PC-9 (cell line): ENCODE data around the gene RASGEF1B. TPM values are rescaled to one million over a fixed set of nuclear protein-coding genes. Genes with fewer than 3 reads are reported as not detected.

Experiments used
- BruUV-seq: library from RNA; stranded (reverse); fragments of 400-500 nt; replicated peaks from 2 replicates; lab custom pipeline; 2021; lab: Mats Ljungman, UMichigan
- CTCF ChIA-PET: fragments of 300-600 bp; sonication (Branson Sonifier 250); formaldehyde crosslinking; loops from one replicate; lab custom pipeline; 2022; ENCODE audit warnings: antibody characterized with exemption; lab: Charles Lee
- POLR2A ChIA-PET: fragments of 300-600 bp; sonication (Branson Sonifier 250); formaldehyde crosslinking; loops from one replicate; lab custom pipeline; 2022; ENCODE audit warnings: antibody characterized with exemption; ENCODE audit not compliant: unreplicated experiment; lab: Charles Lee
- DNase-seq, 2 experiments: peaks; one replicate each; pipeline versions ENCODE4 v3.0.0 to v3.0.0-alpha.2; 2015 to 2022; ENCODE audit warnings: mixed read lengths in 1 of 2
- H2AFZ ChIP-seq: fragments of 200-600 bp; sonication (generic); 2 replicates; pipeline ENCODE4 v1.8.1; 2017; ENCODE audit warnings: antibody characterized with exemption
- H3F3A ChIP-seq: fragments of 200-600 bp; sonication (generic); 2 replicates; pipeline ENCODE4 v1.8.1; 2017; ENCODE audit warnings: antibody characterized with exemption, mild to moderate bottlenecking, low read depth; ENCODE audit not compliant: insufficient read depth
- H3K27ac ChIP-seq: fragments of 200-600 bp; sonication (generic); 2 replicates; pipeline ENCODE4 v1.6.1; 2016; ENCODE audit warnings: mixed run types
- H3K27me3 ChIP-seq: fragments of 200-600 bp; sonication (generic); 2 replicates; pipeline ENCODE4 v1.6.1; 2016; ENCODE audit warnings: low read depth, mixed run types; ENCODE audit not compliant: insufficient read depth
- H3K36me3 ChIP-seq: fragments of 200-600 bp; sonication (generic); 2 replicates; pipeline ENCODE4 v1.6.1; 2016; ENCODE audit warnings: low read depth, mixed run types
- H3K4me1 ChIP-seq: fragments of 200-600 bp; sonication (generic); replicated peaks from 2 replicates; pipeline ENCODE4 v1.6.1; 2016; ENCODE audit warnings: mixed run types; ENCODE audit not compliant: insufficient read depth
- H3K4me2 ChIP-seq: fragments of 200-600 bp; sonication (generic); 2 replicates; pipeline ENCODE4 v1.6.1; 2017; ENCODE audit warnings: mixed run types
- H3K4me3 ChIP-seq: fragments of 200-600 bp; sonication (generic); 2 replicates; pipeline ENCODE4 v1.6.1; 2016; ENCODE audit warnings: mixed run types
- H3K79me2 ChIP-seq: fragments of 200-600 bp; sonication (generic); 2 replicates; pipeline ENCODE4 v1.6.1; 2017; ENCODE audit warnings: low read depth, mixed run types
- H3K9me2 ChIP-seq: fragments of 200-600 bp; sonication (generic); 2 replicates; pipeline ENCODE4 v1.8.1; 2017; ENCODE audit warnings: mild to moderate bottlenecking; ENCODE audit not compliant: insufficient read depth
- H3K9me3 ChIP-seq: fragments of 200-600 bp; sonication (generic); 2 replicates; pipeline ENCODE4 v1.8.1; 2016; ENCODE audit warnings: low read depth; ENCODE audit not compliant: insufficient read depth
- H4K20me1 ChIP-seq: fragments of 200-600 bp; sonication (generic); 2 replicates; pipeline ENCODE4 v1.8.1; 2017; ENCODE audit not compliant: insufficient read depth
- CTCF ChIP-seq: fragments of 200-600 bp; sonication (generic); conservative IDR thresholded peaks from 2 replicates; pipeline ENCODE4 v1.6.1; 2017; ENCODE audit warnings: mixed run types, antibody characterized with exemption, mild to moderate bottlenecking, moderate library complexity
- EZH2 ChIP-seq: fragments of 200-600 bp; sonication (generic); IDR thresholded peaks from 2 replicates; pipeline ENCODE4 v1.8.0; 2017; ENCODE audit warnings: antibody characterized with exemption, low read depth
- intact Hi-C: fragments of 100-400 bp; cut with micrococcal nuclease; formaldehyde crosslinking; loops from one replicate; pipeline ENCODE4 v1.10.0; 2022; ENCODE audit not compliant: unreplicated experiment
- total RNA-seq: library from RNA; stranded (reverse); gene quantifications from 2 replicates; pipeline ENCODE4 v1.2.3, GENCODE V29; 2021

RASGEF1B gene
- total RNA-seq, 1 experiment from 2014 or later = 1.0 TPM

- H3K27ac ChIP-seq = no peak overlapping the region
- no peaks in the 10 kb centered on the region for H3K79me2 ChIP-seq
- CTCF ChIA-PET = interaction anchor here (0.6 to 1.0 kb wide), 2 partner anchors 61 to 375 kb away, joined by 4 to 5 read pairs; no protein-coding TSS in a partner anchor
- peak overlapping the region; percentile 64; the same call in 1 of the 2 replicates for H3K4me3 ChIP-seq
- no TSS peak for BruUV-seq
- POLR2A ChIA-PET = no interaction called here
- TF ChIP-seq CTCF (no peak), EZH2 (no peak)
- no peaks in the 10 kb centered on the region for H4K20me1 ChIP-seq
- no peaks in the 10 kb centered on the region for H3K9me2 ChIP-seq
- H3K4me1 ChIP-seq = peaks cover 6% of the 10 kb centered on the region; the same call in 1 of the 2 replicates
- peak overlapping the region; percentile 85; the same call in 1 of the 2 replicates for H3K4me2 ChIP-seq
- intact Hi-C loops = loop anchor here (5.0 to 10.0 kb wide), 2 partner anchors 165 to 442 kb away; no protein-coding TSS in a partner anchor
- H2AFZ ChIP-seq = no peak overlapping the region
- H3F3A ChIP-seq = peaks cover 10% of the 10 kb centered on the region; the same call in 1 of the 2 replicates
- H3K36me3 ChIP-seq = no peaks in the 10 kb centered on the region
- no peaks in the 10 kb centered on the region for H3K27me3 ChIP-seq
- no peaks in the 10 kb centered on the region for H3K9me3 ChIP-seq
- no peak for DNase-seq
Observed at GRCh38 chr4:81469781-81470455, 1.8 kb downstream of the RASGEF1B start.

DNA sequence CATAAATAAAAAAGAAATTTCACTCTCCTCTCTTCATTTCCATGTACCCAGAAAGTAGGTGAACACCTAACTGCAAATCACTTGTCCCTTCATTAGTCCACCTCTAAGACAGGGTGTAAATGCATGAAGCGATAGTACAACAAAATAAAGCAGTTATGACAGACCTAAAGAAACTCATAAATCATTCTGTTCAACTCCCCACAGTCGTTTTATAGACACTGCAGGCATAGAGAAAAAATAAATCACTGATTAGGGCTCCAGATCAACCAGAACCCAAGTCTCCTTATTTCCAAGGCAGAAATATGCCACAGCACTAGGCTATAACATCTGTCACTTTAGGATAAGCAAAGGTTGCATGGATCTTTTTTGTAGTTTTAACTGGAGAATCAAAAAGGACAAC, 3.0 kb downstream of the RASGEF1B start:
- Histone ChIP-seq H3K27ac (no peak overlapping the region), H3K79me2 (no peaks in the 10 kb centered on the region), H2AFZ (no peak overlapping the region), H3K9me2 (no peaks in the 10 kb centered on the region), H3K4me2 (no peak overlapping the region), H3K36me3 (no peaks in the 10 kb centered on the region), H4K20me1 (no peaks in the 10 kb centered on the region), H3F3A (peaks cover 10% of the 10 kb centered on the region; the same call in 1 of the 2 replicates), H3K27me3 (no peaks in the 10 kb centered on the region), H3K9me3 (no peaks in the 10 kb centered on the region), H3K4me1 (peaks cover 6% of the 10 kb centered on the region; the same call in 1 of the 2 replicates), H3K4me3 (no peak overlapping the region)
- intact Hi-C loops = loop anchor here (5.0 kb wide), 1 partner anchor 444 kb away; no protein-coding TSS in a partner anchor
- DNase-seq = no peak
- CTCF ChIA-PET = no interaction called here
- POLR2A ChIA-PET = no interaction called here
- TF ChIP-seq CTCF = no peak
- TF ChIP-seq EZH2 = no peak
- BruUV-seq = no TSS peak

GRCh38 chr4:81467672-81467964, 4.1 kb downstream of the RASGEF1B start:
- no peak overlapping the region for H3K4me3 ChIP-seq
- H3K27me3 ChIP-seq = no peaks in the 10 kb centered on the region
- BruUV-seq = no TSS peak
- peaks cover 6% of the 10 kb centered on the region; the same call in 1 of the 2 replicates for H3K4me1 ChIP-seq
- no peaks in the 10 kb centered on the region for H3K36me3 ChIP-seq
- intact Hi-C loops = loop anchor here (1.0 to 5.0 kb wide), 5 partner anchors 61 to 801 kb away; no protein-coding TSS in a partner anchor
- H2AFZ ChIP-seq = no peak overlapping the region
- no peaks in the 10 kb centered on the region for H3K9me2 ChIP-seq
- ChIA-PET CTCF (interaction anchor here (0.7 to 1.0 kb wide), 5 partner anchors 9 to 377 kb away, joined by 3 to 5 read pairs (median 3); no protein-coding TSS in a partner anchor), POLR2A (interaction anchor here (0.7 kb wide), 2 partner anchors 50 to 221 kb away, joined by 4 read pairs; no protein-coding TSS in a partner anchor)
- no peaks in the 10 kb centered on the region for H3K79me2 ChIP-seq
- H4K20me1 ChIP-seq = no peaks in the 10 kb centered on the region
- no peaks in the 10 kb centered on the region for H3K9me3 ChIP-seq
- H3F3A ChIP-seq = peaks cover 7% of the 10 kb centered on the region; the same call in 1 of the 2 replicates
- no peak; the same call in 1 of the 2 replicates for TF ChIP-seq CTCF
- TF ChIP-seq EZH2 = no peak
- no peak overlapping the region for H3K4me2 ChIP-seq
- H3K27ac ChIP-seq = no peak overlapping the region
- DNase-seq = no peak
